IMR-90 (cell line): Measurements from ENCODE around the gene MYLK4. TPM values are rescaled to one million over a fixed set of nuclear protein-coding genes. Genes with fewer than 3 reads are reported as not detected.

Experiments
- ATAC-seq: fragments of 200-7000 bp; cut with Tn5 transposase; 2 replicates; pipeline ENCODE4 v1.9.1; 2020; ENCODE audit warnings: low read depth, mild to moderate bottlenecking, moderate library complexity
- BruUV-seq: library from RNA; stranded (reverse); fragments of 400-500 nt; replicated peaks from 2 replicates; lab custom pipeline; 2021; lab: Mats Ljungman, UMichigan
- CTCF ChIA-PET: fragments of 300-600 bp; formaldehyde crosslinking; extraction: SDS; loops from one replicate; lab custom pipeline; 2021; ENCODE audit warnings: antibody characterized with exemption; lab: Yijun Ruan, JAX
- POLR2A ChIA-PET: fragments of 300-600 bp; sonication (Branson Sonifier 250); formaldehyde crosslinking; loops from one replicate; lab custom pipeline; 2022; ENCODE audit warnings: antibody characterized with exemption; ENCODE audit not compliant: unreplicated experiment; lab: Charles Lee
- DNase-seq: peaks from one replicate; pipeline ENCODE4 v3.0.0; 2013
- H2AFZ ChIP-seq: replicated peaks from 2 replicates; pipeline ENCODE3; 2013; ENCODE audit warnings: low read length, mild to moderate bottlenecking; ENCODE audit not compliant: poor library complexity
- H2AK5ac ChIP-seq: 2 replicates; pipeline ENCODE4 v1.6.1; 2013; ENCODE audit warnings: low read depth, low read length, inconsistent platforms
- H2AK9ac ChIP-seq: replicated peaks from 2 replicates; pipeline ENCODE3; 2013; ENCODE audit warnings: mild to moderate bottlenecking, low read depth, low read length, moderate library complexity; ENCODE audit not compliant: poor library complexity
- H2BK120ac ChIP-seq: 2 replicates; pipeline ENCODE4 v1.6.1; 2013; ENCODE audit warnings: low read depth, low read length, inconsistent platforms
- H2BK15ac ChIP-seq: 3 replicates; pipeline ENCODE4 v1.6.1; 2013; ENCODE audit warnings: low read depth, low read length, inconsistent platforms
- H2BK20ac ChIP-seq: 2 replicates; pipeline ENCODE4 v1.6.1; 2013; ENCODE audit warnings: low read depth, mild to moderate bottlenecking, inconsistent platforms, low read length, moderate library complexity
- H2BK5ac ChIP-seq: 2 replicates; pipeline ENCODE4 v1.6.1; 2013; ENCODE audit warnings: mild to moderate bottlenecking, low read depth, low read length, inconsistent platforms; ENCODE audit not compliant: poor library complexity, severe bottlenecking
- H3K14ac ChIP-seq: replicated peaks from 2 replicates; pipeline ENCODE4 v1.6.1; 2013; ENCODE audit warnings: low read depth, low read length, inconsistent platforms
- H3K18ac ChIP-seq: 2 replicates; pipeline ENCODE4 v1.6.1; 2013; ENCODE audit warnings: low read depth, low read length, control low read depth
- H3K23ac ChIP-seq: 2 replicates; pipeline ENCODE4 v1.6.1; 2013; ENCODE audit warnings: low read depth, low read length, inconsistent platforms
- H3K27ac ChIP-seq: 2 replicates; pipeline ENCODE4 v1.5.1; 2013; ENCODE audit warnings: mild to moderate bottlenecking, control low read depth, low read length; ENCODE audit not compliant: insufficient read depth
- H3K27me3 ChIP-seq: 2 replicates; pipeline ENCODE4 v1.6.1; 2013; ENCODE audit warnings: low read length; ENCODE audit not compliant: control insufficient read depth, insufficient read depth
- H3K36me3 ChIP-seq: 2 replicates; pipeline ENCODE4 v1.6.1; 2013; ENCODE audit warnings: low read length, mixed read lengths; ENCODE audit not compliant: control insufficient read depth, insufficient read depth
- H3K4ac ChIP-seq: 2 replicates; pipeline ENCODE4 v1.6.1; 2013; ENCODE audit warnings: low read depth, low read length, inconsistent platforms
- H3K4me1 ChIP-seq: 2 replicates; pipeline ENCODE4 v1.6.1; 2013; ENCODE audit warnings: low read length, mixed read lengths; ENCODE audit not compliant: control insufficient read depth, insufficient read depth
- H3K4me2 ChIP-seq: 2 replicates; pipeline ENCODE4 v1.6.1; 2013; ENCODE audit warnings: low read depth, mild to moderate bottlenecking, control low read depth, low read length, moderate library complexity
- H3K4me3 ChIP-seq: 2 replicates; pipeline ENCODE4 v1.5.1; 2013; ENCODE audit warnings: low read depth, mild to moderate bottlenecking, control low read depth, low read length, moderate library complexity; ENCODE audit not compliant: insufficient read depth
- H3K56ac ChIP-seq: 2 replicates; pipeline ENCODE4 v1.6.1; 2013; ENCODE audit warnings: low read length, inconsistent platforms; ENCODE audit not compliant: insufficient read depth; ENCODE audit errors: extremely low read depth
- H3K79me1 ChIP-seq, 2 experiments: 2 replicates each; pipeline ENCODE4 v1.6.1; 2013; ENCODE audit warnings: low read length in 2 of 2, inconsistent platforms in 1 of 2, low read depth in 1 of 2
- H3K9ac ChIP-seq: 2 replicates; pipeline ENCODE4 v1.6.1; 2013; ENCODE audit warnings: low read depth, low read length, control low read depth
- H3K9me1 ChIP-seq: 2 replicates; pipeline ENCODE4 v1.6.1; 2013; ENCODE audit warnings: low read length, inconsistent platforms; ENCODE audit not compliant: insufficient read depth
- H3K9me3 ChIP-seq: 2 replicates; pipeline ENCODE4 v1.6.1; 2013; ENCODE audit warnings: low read length; ENCODE audit not compliant: control insufficient read depth, insufficient read depth
- H4K20me1 ChIP-seq: 2 replicates; pipeline ENCODE4 v1.6.1; 2013; ENCODE audit warnings: low read length, inconsistent platforms; ENCODE audit not compliant: insufficient read depth
- H4K5ac ChIP-seq: 2 replicates; pipeline ENCODE4 v1.6.1; 2013; ENCODE audit warnings: mild to moderate bottlenecking, low read depth, low read length, control low read depth
- H4K8ac ChIP-seq, 2 experiments: 2 replicates each; pipeline ENCODE4 v1.6.1; 2013; ENCODE audit warnings: low read depth in 2 of 2, low read length in 2 of 2, control low read depth in 1 of 2, inconsistent platforms in 1 of 2
- H4K91ac ChIP-seq: 2 replicates; pipeline ENCODE4 v1.6.1; 2013; ENCODE audit warnings: low read depth, low read length, inconsistent platforms; ENCODE audit not compliant: insufficient read depth
- BHLHE40 ChIP-seq: fragments of 150-350 bp; IDR thresholded peaks from 2 replicates; pipeline ENCODE4 v1.6.1; 2016; ENCODE audit warnings: mild to moderate bottlenecking, low read depth, low read length
- CEBPB ChIP-seq: IDR thresholded peaks from 2 replicates; pipeline ENCODE4 v1.6.1; 2012; ENCODE audit warnings: low read depth, low read length, improper control_type of control experiment
- CHD1 ChIP-seq: IDR thresholded peaks from 2 replicates; pipeline ENCODE4 v1.6.1; 2012; ENCODE audit warnings: low read depth, low read length, improper control_type of control experiment
- CTCF ChIP-seq: conservative IDR thresholded peaks from 2 replicates; pipeline ENCODE4 v1.5.1; 2012; ENCODE audit warnings: mild to moderate bottlenecking, low read depth, low read length, improper control_type of control experiment
- ELK1 ChIP-seq: fragments of 150-350 bp; IDR thresholded peaks from 2 replicates; pipeline ENCODE4 v1.6.1; 2016; ENCODE audit warnings: low read depth, mild to moderate bottlenecking, low read length, moderate library complexity, borderline replicate concordance
- FOS ChIP-seq: fragments of 150-350 bp; IDR thresholded peaks from 2 replicates; pipeline ENCODE4 v1.6.1; 2016; ENCODE audit warnings: low read depth, low read length
- MAFK ChIP-seq: IDR thresholded peaks from 2 replicates; pipeline ENCODE4 v1.6.1; 2012; ENCODE audit warnings: low read depth, low read length, improper control_type of control experiment
- MAZ ChIP-seq: IDR thresholded peaks from 2 replicates; pipeline ENCODE4 v1.6.1; 2012; ENCODE audit warnings: low read depth, mild to moderate bottlenecking, low read length, improper control_type of control experiment, moderate library complexity, borderline replicate concordance
- MXI1 ChIP-seq: IDR thresholded peaks from 2 replicates; pipeline ENCODE4 v1.6.1; 2012; ENCODE audit warnings: low read depth, mild to moderate bottlenecking, low read length, moderate library complexity, borderline replicate concordance
- NFE2L2 ChIP-seq: fragments of 150-350 bp; IDR thresholded peaks from 2 replicates; pipeline ENCODE4 v1.6.1; 2016; ENCODE audit warnings: low read depth, mild to moderate bottlenecking, low read length
- POLR2A ChIP-seq: IDR thresholded peaks from 2 replicates; pipeline ENCODE4 v1.6.1; 2012; ENCODE audit warnings: mild to moderate bottlenecking, low read depth, low read length
- RAD21 ChIP-seq: IDR thresholded peaks from 2 replicates; pipeline ENCODE4 v1.6.1; 2012; ENCODE audit warnings: low read length, improper control_type of control experiment
- RCOR1 ChIP-seq: IDR thresholded peaks from 2 replicates; pipeline ENCODE4 v1.6.1; 2012; ENCODE audit warnings: mild to moderate bottlenecking, low read length, improper control_type of control experiment; ENCODE audit not compliant: insufficient replicate concordance
- RFX5 ChIP-seq: IDR thresholded peaks from 2 replicates; pipeline ENCODE4 v1.8.0; 2012; ENCODE audit warnings: low read depth, mild to moderate bottlenecking, low read length, moderate library complexity
- SMC3 ChIP-seq: fragments of 150-350 bp; IDR thresholded peaks from 2 replicates; pipeline ENCODE4 v1.6.1; 2016; ENCODE audit warnings: low read depth, mild to moderate bottlenecking, antibody characterized with exemption, low read length, moderate library complexity
- USF2 ChIP-seq: fragments of 150-350 bp; IDR thresholded peaks from 2 replicates; pipeline ENCODE4 v1.6.1; 2017; ENCODE audit warnings: mild to moderate bottlenecking, antibody characterized with exemption, low read length, low read depth
- WGBS, 2 experiments: methylation state at CpG; one replicate each; pipeline versions ENCODE4 v1.1.5 to v1.1.7; 2013; ENCODE audit warnings: missing lambda C conversion rate in 2 of 2; ENCODE audit not compliant: insufficient read length in 1 of 2; ENCODE audit errors: extremely low coverage in 2 of 2; 5-methylcytosine and 5-hydroxymethylcytosine counted together
- dilution Hi-C: fragments of 300-500 bp; cut with HindIII; formaldehyde crosslinking; loops from one replicate; pipeline ENCODE4 v1.14.3; 2018; ENCODE audit warnings: low sequenced_read_pairs; ENCODE audit not compliant: unreplicated experiment
- in situ Hi-C: fragments of 300-500 bp; cut with MboI; formaldehyde crosslinking; loops from 3 replicates; pipeline ENCODE4 v1.14.3; 2019; ENCODE audit warnings: low sequenced_read_pairs, inconsistent platforms, mixed read lengths
- intact Hi-C: fragments of 100-400 bp; cut with micrococcal nuclease; formaldehyde crosslinking; loops from 2 replicates; pipeline ENCODE4 v1.10.0; 2022
- polyA plus RNA-seq, 3 experiments: library from polyadenylated mRNA; depleted of rRNA; stranded (reverse); fragments of >200 nt; gene quantifications; 2 replicates each; pipeline ENCODE4 v1.2.3, GENCODE V29; 2012; ENCODE audit warnings: low replicate concordance in 1 of 3
- total RNA-seq: library from RNA; depleted of rRNA; stranded (reverse); fragments of >200 nt; gene quantifications from 2 replicates; pipeline ENCODE4 v1.2.3, GENCODE V29; 2012

MYLK4 gene
- total and polyA plus RNA-seq, 2 of the 4 experiments (the other 2 are of a cell fraction) = under 0.01 to 0.07 TPM

- H2BK120ac ChIP-seq = no peak overlapping the region
- H3K9ac ChIP-seq = no peak overlapping the region
- H4K20me1 ChIP-seq = no peaks in the 10 kb centered on the region
- no peak overlapping the region for H3K14ac ChIP-seq
- TF ChIP-seq FOS (no peak), USF2 (no peak), NFE2L2 (no peak), RFX5 (no peak), MAZ (no peak), RCOR1 (no peak), SMC3 (no peak), POLR2A (no peak), CHD1 (no peak), BHLHE40 (no peak), MXI1 (no peak), ELK1 (no peak), CTCF (no peak), MAFK (no peak), RAD21 (no peak), CEBPB (no peak)
- no peak overlapping the region for H4K91ac ChIP-seq
- no peak overlapping the region for H2AFZ ChIP-seq
- POLR2A ChIA-PET = no interaction called here
- no peak overlapping the region for H3K4ac ChIP-seq
- no peaks in the 10 kb centered on the region for H3K36me3 ChIP-seq
- CTCF ChIA-PET = interaction anchor here (1.7 kb wide), 1 partner anchor 20 kb away, joined by 4 read pairs; no protein-coding TSS in a partner anchor
- no peak overlapping the region for H2BK20ac ChIP-seq
- no peak overlapping the region for H3K4me2 ChIP-seq
- no peak for ATAC-seq
- no peak overlapping the region for H4K5ac ChIP-seq
- no peak overlapping the region for H2AK5ac ChIP-seq
- H3K9me1 ChIP-seq = no peaks in the 10 kb centered on the region
- no peak overlapping the region for H2BK5ac ChIP-seq
- H3K27ac ChIP-seq = no peak overlapping the region
- no peak overlapping the region for H2BK15ac ChIP-seq
- no peaks in the 10 kb centered on the region for H3K79me1 ChIP-seq
- dilution Hi-C loops = no loop called here
- H3K56ac ChIP-seq = no peak overlapping the region
- no peaks in the 10 kb centered on the region; the same call in 1 of the 2 replicates for H3K27me3 ChIP-seq
- intact Hi-C loops = no loop called here
- no peak overlapping the region for H4K8ac ChIP-seq
- no peak for DNase-seq
- no peak overlapping the region for H3K4me3 ChIP-seq
- no CpG with 5 or more reads among the region's 3 CpGs for WGBS, 2 experiments
- peaks cover 1% of the 10 kb centered on the region; the same call in 1 of the 2 replicates for H3K9me3 ChIP-seq
- H2AK9ac ChIP-seq = no peak overlapping the region
- no peaks in the 10 kb centered on the region for H3K4me1 ChIP-seq
- no peak overlapping the region for H3K23ac ChIP-seq
- BruUV-seq = no TSS peak
- no peak overlapping the region for H3K18ac ChIP-seq
- in situ Hi-C loops = no loop called here
Observed at GRCh38 chr6:2652611-2653010, 98.1 kb downstream of the MYLK4 start.
